Measurements from ENCODE around the gene MED22. TPM values are rescaled to one million over a fixed set of nuclear protein-coding genes. Genes with fewer than 3 reads are reported as not detected.

The MED22 gene
- total and polyA plus RNA-seq, 2 of the 8 experiments (the other 6 are each of a cell fraction or from before 2014, with no cell fraction given), result 56.4 to 68.4 TPM

- WGBS, 2 experiments (ENCODE audit: extremely low coverage in 1 of 2, insufficient coverage in 1 of 2, insufficient read length in 1 of 2, insufficient replicate concordance in 2 of 2, low coverage in 1 of 2, low lambda C conversion rate in 2 of 2, missing lambda C conversion rate in 1 of 2), result 96% methylated on average over 16 of the region's 22 CpGs; no CpG with 5 or more reads in 1 of the 2 experiments
- Histone ChIP-seq H3K4me2 (ENCODE audit: insufficient read depth in 1 of 2, low read depth in 2 of 2, low read length in 2 of 2) (no peak overlapping the region), H3K4me3 (ENCODE audit: extremely low read depth in 1 of 4, insufficient read depth in 2 of 4, low read depth in 3 of 4, low read length in 4 of 4) (no peak overlapping the region), H2BK15ac (ENCODE audit: low read length) (no peak overlapping the region), H2BK12ac (ENCODE audit: low read depth, low read length) (no peak overlapping the region), H3K79me2 (ENCODE audit: control insufficient read depth in 1 of 2, insufficient read depth in 2 of 2, low read length in 2 of 2) (peaks cover 11 to 58% of the 10 kb centered on the region in 2 experiments; a peak in 3 of 4 replicates), H2AFZ (ENCODE audit: low read length) (no peak overlapping the region), H3K4me1 (replicated peaks in 1 of 4; ENCODE audit: control insufficient read depth in 3 of 4, insufficient read depth in 4 of 4, low read length in 3 of 4) (no peaks in the 10 kb centered on the region; a peak in 1 of 7 replicates), H3K56ac (replicated peaks; ENCODE audit: insufficient read length, low read depth, low read length) (no peak overlapping the region), H4K5ac (ENCODE audit: insufficient read length, low read depth, low read length) (no peak overlapping the region), H3K9ac (replicated peaks in 1 of 4; ENCODE audit: extremely low read depth in 1 of 4, low read depth in 3 of 4, low read length in 3 of 4) (no peak overlapping the region), H4K20me1 (replicated peaks in 1 of 2; ENCODE audit: control insufficient read depth in 1 of 2, insufficient read depth in 2 of 2, low read length in 2 of 2) (peaks cover 43 to 59% of the 10 kb centered on the region in 2 experiments), H3K79me1 (ENCODE audit: low read depth, low read length) (peaks cover 37% of the 10 kb centered on the region), H3K23me2 (ENCODE audit: low read depth, low read length) (no peaks in the 10 kb centered on the region), H2BK120ac (replicated peaks; ENCODE audit: low read depth, low read length) (no peak overlapping the region), H3K27ac (ENCODE audit: low read depth, low read length) (no peak overlapping the region), H4K91ac (replicated peaks; ENCODE audit: insufficient read length, low read length) (no peak overlapping the region), H2BK20ac (ENCODE audit: low read length) (no peak overlapping the region), H3K36me3 (ENCODE audit: control insufficient read depth in 2 of 4, insufficient read depth in 4 of 4, low read length in 3 of 4) (peaks cover 13 to 48% (median 40%) of the 10 kb centered on the region in 4 experiments), H4K8ac (ENCODE audit: extremely low read depth, insufficient read depth, low read length) (no peak overlapping the region), H3K9me3 (ENCODE audit: insufficient read depth in 2 of 2, low read depth in 1 of 2, low read length in 1 of 2) (no peaks in the 10 kb centered on the region), H3K23ac (ENCODE audit: insufficient read length) (no peak overlapping the region), H2BK5ac (ENCODE audit: low read depth, low read length) (no peak overlapping the region), H3K27me3 (replicated peaks in 1 of 4; ENCODE audit: control insufficient read depth in 3 of 4, extremely low read depth in 1 of 4, insufficient read depth in 3 of 4, low read length in 3 of 4) (no peaks in the 10 kb centered on the region), H3K18ac (ENCODE audit: extremely low read depth, low read length) (no peak overlapping the region), H3K14ac (ENCODE audit: insufficient read length) (no peak overlapping the region), H3K4ac (replicated peaks; ENCODE audit: insufficient read length, low read depth, low read length) (no peak overlapping the region), H2AK5ac (ENCODE audit: low read depth, low read length) (no peak overlapping the region)
- ChIA-PET CTCF (ENCODE audit: partially characterized antibody) (interaction anchor here (1.0 to 10.1 kb wide), 5 partner anchors 10 to 92 kb away, joined by 3 to 90 read pairs (median 3); partner anchors contain the start of genes SURF1 and SURF2), POLR2A (ENCODE audit: partially characterized antibody) (interaction anchor here (0.6 to 19.9 kb wide), 6 partner anchors 10 to 337 kb away, joined by 3 to 461 read pairs (median 3); partner anchors contain the start of genes GTF3C5, MED22, RPL7A and STKLD1)
- FAIRE-seq (no peak), DNase-seq (ENCODE audit: low read depth in 1 of 2, low spot score in 2 of 2) (no peak)
- TF ChIP-seq BCL11A (IDR thresholded peaks at IDR 0.05; ENCODE audit: low read depth in 2 of 2, low read length in 2 of 2) (no peak), RBBP5 (IDR thresholded peaks at IDR 0.05; ENCODE audit: borderline replicate concordance, low read depth, low read length) (no peak), SIX5 (IDR thresholded peaks at IDR 0.05; ENCODE audit: low read depth, low read length) (no peak)
These were observed 19.3 kb upstream of the MED22 start for GRCh38 chr9:133367221-133367620.

All from H1 (cell line).